NOMO-1 (cell line): Measurements from ENCODE around the gene JOSD2.

Experiments
- DNase-seq, 2 experiments: peaks; one replicate each; lab custom pipeline; 2025; ENCODE audit not compliant: unreplicated experiment in 2 of 2; lab: John Stamatoyannopoulos, UW

Gene JOSD2

GRCh38 chr19:50514346-50515167 is 3.6 kb upstream of the JOSD2 start:
- DNase-seq: no peak

- DNase-seq: no peak
These were observed 2.9 kb upstream of the JOSD2 start, which contains the start of gene ASPDH for GRCh38 chr19:50513746-50514345. Gene ASPDH, minus strand, starts transcription at chr19:50513913. Its CDS starts 90 bp downstream, at chr19:50513823.

- DNase-seq: no peak
These were observed 2.2 kb upstream of the JOSD2 start for GRCh38 chr19:50512999-50513745.

- no peak for DNase-seq
These were observed 1.4 kb upstream of the JOSD2 start for GRCh38 chr19:50512112-50512998.

- no peak for DNase-seq
These were observed 307 bp downstream of the JOSD2 start for GRCh38 chr19:50510700-50511068.

- DNase-seq: no peak
These were observed 795 bp downstream of the JOSD2 start for GRCh38 chr19:50510121-50510670.

- no peak for DNase-seq
These were observed 1.6 kb downstream of the JOSD2 start for GRCh38 chr19:50509366-50509765.

GRCh38 chr19:50508843-50509190 is 2.2 kb downstream of the JOSD2 start:
- DNase-seq: no peak

GRCh38 chr19:50507376-50507775 is 3.6 kb downstream of the JOSD2 start:
- no peak for DNase-seq

GRCh38 chr19:50506700-50507099 is 4.3 kb downstream of the JOSD2 start:
- no peak for DNase-seq

GRCh38 chr19:50505856-50506611 is 5.0 kb downstream of the JOSD2 start:
- no peak for DNase-seq

- no peak for DNase-seq
These were observed 9.2 kb downstream of the JOSD2 start for GRCh38 chr19:50501568-50502475.

GRCh38 chr19:50501186-50501567 is 9.8 kb downstream of the JOSD2 start:
- DNase-seq: no peak

- DNase-seq: no peak
These were observed 10.2 kb downstream of the JOSD2 start for GRCh38 chr19:50500753-50501151.

GRCh38 chr19:50500060-50500752 is 10.8 kb downstream of the JOSD2 start:
- no peak for DNase-seq

GRCh38 chr19:50498219-50499056 is 12.6 kb downstream of the JOSD2 start:
- DNase-seq: no peak

- DNase-seq: no peak
These were observed 14.0 kb downstream of the JOSD2 start for GRCh38 chr19:50497022-50497405.
